GM12878 (cell line): ENCODE results near the gene AGBL4. TPM values are rescaled to one million over a fixed set of nuclear protein-coding genes. Genes with fewer than 3 reads are reported as not detected.

Experiments used
- ATAC-seq: fragments of 200-7000 bp; cut with Tn5 transposase; 3 replicates; pipeline ENCODE4 v1.9.1; 2020; ENCODE audit warnings: mild to moderate bottlenecking, moderate library complexity
- BruUV-seq: library from RNA; stranded (reverse); fragments of 400-500 nt; replicated peaks from 2 replicates; lab custom pipeline; 2021; lab: Mats Ljungman, UMichigan
- CTCF ChIA-PET: fragments of 300-600 bp; sonication (Branson Sonifier 250); formaldehyde crosslinking; extraction: SDS; loops from one replicate; lab custom pipeline; 2021; ENCODE audit warnings: inconsistent platforms; lab: Yijun Ruan, JAX
- POLR2A ChIA-PET: fragments of 350-600 bp; formaldehyde crosslinking; extraction: SDS; loops from one replicate; lab custom pipeline; 2021; ENCODE audit warnings: inconsistent platforms; lab: Charles Lee
- RAD21 ChIA-PET: fragments of 300-600 bp; sonication (Branson Sonifier 250); formaldehyde crosslinking; loops from one replicate; lab custom pipeline; 2023; ENCODE audit warnings: antibody characterized with exemption; ENCODE audit not compliant: unreplicated experiment; lab: Charles Lee
- SMC1A ChIA-PET: fragments of 300-600 bp; sonication (Branson Sonifier 250); formaldehyde crosslinking; loops from one replicate; lab custom pipeline; 2023; ENCODE audit not compliant: unreplicated experiment, uncharacterized antibody; lab: Charles Lee
- DNase-seq: peaks from one replicate; pipeline ENCODE4 v3.0.0-alpha.2; 2011; ENCODE audit warnings: low read depth, low spot score
- FAIRE-seq: peaks from 3 replicates; lab custom pipeline; 2011; peaks lifted over from hg19 to GRCh38; lab: Jason Lieb, UNC
- H2AFZ ChIP-seq: 2 replicates; pipeline ENCODE4 v1.6.0; 2011; ENCODE audit warnings: low read depth, low read length, control low read depth; ENCODE audit not compliant: control insufficient read depth
- H3K27ac ChIP-seq: 2 replicates; pipeline ENCODE4 v1.5.1; 2011; ENCODE audit warnings: control low read depth; ENCODE audit not compliant: control insufficient read depth, insufficient read depth
- H3K27me3 ChIP-seq, 2 experiments: replicated peaks in 1 of 2; 2 replicates each; pipeline versions ENCODE4 v1.6.0 to v1.6.1; 2011; ENCODE audit warnings: low read length in 1 of 2; ENCODE audit not compliant: control insufficient read depth in 2 of 2, insufficient read depth in 2 of 2
- H3K36me3 ChIP-seq, 2 experiments: 2 replicates each; pipeline ENCODE4 v1.5.1; 2011; ENCODE audit warnings: low read length in 1 of 2; ENCODE audit not compliant: control insufficient read depth in 2 of 2, insufficient read depth in 2 of 2
- H3K4me1 ChIP-seq: 2 replicates; pipeline ENCODE4 v1.6.1; 2011; ENCODE audit warnings: mild to moderate bottlenecking, low read length, moderate library complexity, mixed read lengths; ENCODE audit not compliant: control insufficient read depth, insufficient read depth
- H3K4me2 ChIP-seq: 2 replicates; pipeline ENCODE4 v1.6.0; 2011; ENCODE audit warnings: control low read depth; ENCODE audit not compliant: control insufficient read depth, insufficient read depth
- H3K4me3 ChIP-seq: fragments of 200-600 bp; sonication (generic); 2 replicates; pipeline ENCODE4 v1.5.1; 2016
- H3K79me2 ChIP-seq: 2 replicates; pipeline ENCODE4 v1.6.0; 2011; ENCODE audit warnings: low read length; ENCODE audit not compliant: control insufficient read depth, insufficient read depth
- H3K9ac ChIP-seq: 2 replicates; pipeline ENCODE4 v1.8.0; 2011; ENCODE audit warnings: low read length, control low read depth, mixed read lengths; ENCODE audit not compliant: control insufficient read depth, insufficient read depth
- H3K9me3 ChIP-seq: replicated peaks from 3 replicates; pipeline ENCODE4 v1.5.1; 2011; ENCODE audit warnings: mild to moderate bottlenecking, low read length; ENCODE audit not compliant: control insufficient read depth, insufficient read depth
- H4K20me1 ChIP-seq: 2 replicates; pipeline ENCODE4 v1.6.0; 2011; ENCODE audit not compliant: control insufficient read depth, insufficient read depth
- CBX3 ChIP-seq: fragments of 200-600 bp; sonication (generic); IDR thresholded peaks from 2 replicates; pipeline ENCODE4 v1.6.1; 2016; ENCODE audit warnings: low read depth, borderline replicate concordance
- CTCF ChIP-seq, 3 experiments: IDR thresholded peaks in 2 of 3; conservative IDR thresholded peaks in 1 of 3; 2 replicates each; pipeline ENCODE4 v1.5.1; 2011; ENCODE audit warnings: low read depth in 3 of 3, low read length in 3 of 3, mild to moderate bottlenecking in 3 of 3, control low read depth in 2 of 3, moderate library complexity in 2 of 3, inconsistent platforms in 1 of 3, mixed read lengths in 1 of 3; ENCODE audit not compliant: control insufficient read depth in 2 of 3, insufficient read depth in 1 of 3; ENCODE audit errors: extremely low read depth in 1 of 3
- DPF2 ChIP-seq: fragments of 450-650 bp; IDR thresholded peaks from 2 replicates; pipeline ENCODE4 v1.6.1; 2017; ENCODE audit warnings: mild to moderate bottlenecking
- E2F8 ChIP-seq: fragments of 450-650 bp; IDR thresholded peaks from 2 replicates; pipeline ENCODE4 v1.6.1; 2018; ENCODE audit warnings: mild to moderate bottlenecking, low read depth, moderate library complexity; ENCODE audit not compliant: partially characterized antibody
- EGR1 ChIP-seq, 2 experiments: IDR thresholded peaks; 1 replicate in 1 of 2; 2 replicates in 1 of 2; pipeline ENCODE4 v1.6.1; 2011 to 2012; ENCODE audit warnings: low read depth in 2 of 2, low read length in 2 of 2, borderline replicate concordance in 1 of 2, mild to moderate bottlenecking in 1 of 2, moderate library complexity in 1 of 2
- ELK1 ChIP-seq: IDR thresholded peaks from 2 replicates; pipeline ENCODE4 v1.6.1; 2012; ENCODE audit warnings: low read depth, low read length, improper control_type of control experiment
- EZH2 ChIP-seq: IDR thresholded peaks from 2 replicates; pipeline ENCODE4 v1.6.1; 2012; ENCODE audit warnings: low read depth, mild to moderate bottlenecking, control low read depth, inconsistent platforms, low read length, borderline replicate concordance; ENCODE audit not compliant: control insufficient read depth
- IRF4 ChIP-seq: IDR thresholded peaks from 2 replicates; pipeline ENCODE4 v1.6.1; 2011; ENCODE audit warnings: low read depth, low read length
- JUNB ChIP-seq: IDR thresholded peaks from 2 replicates; pipeline ENCODE4 v1.6.1; 2016; ENCODE audit warnings: antibody characterized with exemption, mild to moderate bottlenecking
- MTA3 ChIP-seq: IDR thresholded peaks from 2 replicates; pipeline ENCODE4 v1.6.1; 2012; ENCODE audit warnings: low read length, inconsistent platforms, borderline replicate concordance
- NFYA ChIP-seq: IDR thresholded peaks from 2 replicates; pipeline ENCODE4 v1.6.1; 2011; ENCODE audit warnings: low read depth, mild to moderate bottlenecking, low read length, improper control_type of control experiment, borderline replicate concordance
- RAD21 ChIP-seq: IDR thresholded peaks from 2 replicates; pipeline ENCODE4 v1.6.1; 2011; ENCODE audit warnings: mild to moderate bottlenecking, low read depth, low read length, moderate library complexity; ENCODE audit not compliant: insufficient read depth
- RAD51 ChIP-seq: fragments of 450-650 bp; IDR thresholded peaks from 2 replicates; pipeline ENCODE4 v1.6.1; 2016; ENCODE audit warnings: moderate library complexity, mild to moderate bottlenecking, inconsistent platforms
- RUNX3 ChIP-seq: IDR thresholded peaks from 2 replicates; pipeline ENCODE4 v1.6.1; 2012; ENCODE audit warnings: low read length, inconsistent platforms
- SMC3 ChIP-seq: IDR thresholded peaks from 2 replicates; pipeline ENCODE4 v1.6.1; 2011; ENCODE audit warnings: low read length, improper control_type of control experiment, borderline replicate concordance
- YY1 ChIP-seq: IDR thresholded peaks from 2 replicates; pipeline ENCODE4 v1.6.1; 2011; ENCODE audit warnings: low read depth, mild to moderate bottlenecking, low read length
- ZNF274 ChIP-seq: IDR thresholded peaks from one replicate; pipeline ENCODE4 v1.8.0; 2011; ENCODE audit not compliant: insufficient read length, insufficient read depth
- ZNF384 ChIP-seq: IDR thresholded peaks from 2 replicates; pipeline ENCODE4 v1.6.1; 2012; ENCODE audit warnings: low read depth, mild to moderate bottlenecking, low read length, improper control_type of control experiment, borderline replicate concordance
- WGBS: methylation state at CpG from one replicate; pipeline ENCODE4 v1.1.6; 2016; ENCODE audit warnings: low lambda C conversion rate; ENCODE audit not compliant: insufficient replicate concordance, insufficient coverage; ENCODE audit errors: missing lambda C conversion rate; 5-methylcytosine and 5-hydroxymethylcytosine counted together
- in situ Hi-C: fragments of 300-500 bp; cut with MboI; formaldehyde crosslinking; loops from 9 replicates; pipeline ENCODE4 v1.14.3; 2018; ENCODE audit warnings: mixed read lengths
- intact Hi-C: fragments of 100-400 bp; cut with micrococcal nuclease; formaldehyde crosslinking; loops from one replicate; pipeline ENCODE4 v1.14.2; 2022; ENCODE audit not compliant: unreplicated experiment
- polyA plus RNA-seq, 11 experiments: library from polyadenylated mRNA; depleted of rRNA in 4 of 11; unstranded in 6 of 11; stranded (reverse) in 5 of 11; fragments of >200 nt; fragmentation: Nextera tagmentation in 4 of 11; fragmentation: Illumina TruSeq in 1 of 11; extraction: Ambion mirVana in 4 of 11; extraction: Trizol in 1 of 11; gene quantifications; 1 replicate in 1 of 11; 2 replicates in 10 of 11; pipeline versions ENCODE4 v1.2.1 to v1.2.3, GENCODE V29; 2011 to 2016; ENCODE audit warnings: inconsistent platforms in 2 of 11, missing spikeins in 2 of 11, low read depth in 1 of 11
- total RNA-seq, 4 experiments: library from RNA; depleted of rRNA in 3 of 4; stranded (reverse); fragments of >200 nt in 3 of 4; fragmentation: Illumina TruSeq in 1 of 4; extraction: Trizol in 1 of 4; gene quantifications; 2 replicates each; pipeline versions ENCODE4 v1.2.1 to v1.2.3, GENCODE V29; 2013 to 2021

The AGBL4 gene
- total and polyA plus RNA-seq, 10 of the 15 experiments (the other 5 are each of a cell fraction or from before 2014, with no cell fraction given): 0.31 TPM; not detected in 9

GRCh38 chr1:48572646-48573258 is 1451.0 kb downstream of the AGBL4 start:
- RAD21 ChIA-PET: interaction anchor here (1.5 kb wide), 1 partner anchor 105 kb away, joined by 5 read pairs; no protein-coding TSS in a partner anchor
- no TSS peak for BruUV-seq

More at GRCh38 chr1:48572646-48573258, 1451.0 kb downstream of the AGBL4 start:
- Histone ChIP-seq H2AFZ (no peak overlapping the region), H3K4me3 (no peak overlapping the region), H3K36me3 (no peaks in the 10 kb centered on the region), H4K20me1 (no peaks in the 10 kb centered on the region)
- intact Hi-C loops: loop anchor here (1.0 to 10.0 kb wide), 4 partner anchors 125 to 1772 kb away; no protein-coding TSS in a partner anchor
- ATAC-seq: peak; percentile 91
- DNase-seq: no peak
- WGBS: 38% methylated on average over 7 of the region's 7 CpGs
- CTCF ChIA-PET: interaction anchor here (0.7 to 4.3 kb wide), 7 partner anchors 9 to 298 kb away, joined by 3 to 39 read pairs (median 4); no protein-coding TSS in a partner anchor
- peak; percentile 72 for TF ChIP-seq RAD21
- no peak for TF ChIP-seq JUNB
- no peak for TF ChIP-seq RAD51
- 0 out of 2 replicates have a peak, but pooled peaks have one; percentile 21 for TF ChIP-seq RUNX3
- no peak for TF ChIP-seq DPF2
- TF ChIP-seq CBX3: no peak
- no peak for TF ChIP-seq ELK1
- no peak for TF ChIP-seq ZNF274
- TF ChIP-seq ZNF384: no peak
- TF ChIP-seq CTCF (IDR thresholded peaks at IDR 0.05 in 2 of 3, conservative IDR thresholded peaks at IDR 0.05 in 1 of 3; ENCODE audit: control insufficient read depth in 2 of 3, extremely low read depth in 1 of 3, insufficient read depth in 1 of 3, low read depth in 3 of 3, low read length in 3 of 3): peak; percentile 62 to 66 (median 64); a peak in 5 of 6 replicates
- no peak for TF ChIP-seq NFYA
- no peak for TF ChIP-seq EGR1 (IDR thresholded peaks at IDR 0.05; ENCODE audit: borderline replicate concordance in 1 of 2, low read depth in 2 of 2, low read length in 2 of 2)
- no peak for TF ChIP-seq EZH2
- TF ChIP-seq MTA3: no peak
- peak; percentile 48; the same call in 1 of the 2 replicates for TF ChIP-seq SMC3
- TF ChIP-seq E2F8: no peak
- no peak for TF ChIP-seq IRF4
- TF ChIP-seq YY1: 0 out of 2 replicates have a peak, but pooled peaks have one; percentile 31
- TF ChIP-seq, all 136 proteins: peak for 5
- H3K4me2 ChIP-seq: no peak overlapping the region
- H3K9me3 ChIP-seq: no peaks in the 10 kb centered on the region
- ChIA-PET POLR2A (no interaction called here), SMC1A (interaction anchor here (1.4 kb wide), 1 partner anchor 123 kb away, joined by 3 read pairs; no protein-coding TSS in a partner anchor)
- no peak overlapping the region for H3K9ac ChIP-seq
- no peaks in the 10 kb centered on the region for H3K4me1 ChIP-seq
- H3K27ac ChIP-seq: no peak overlapping the region
- no peak for FAIRE-seq
- in situ Hi-C loops: no loop called here
- H3K79me2 ChIP-seq: no peaks in the 10 kb centered on the region
- H3K27me3 ChIP-seq: no peaks in the 10 kb centered on the region; a peak in 1 of 4 replicates
